Psoas muscle (tissue), 8 donors: ENCODE measurements around the gene RAB27A. TPM values are rescaled to one million over a fixed set of nuclear protein-coding genes. Genes with fewer than 3 reads are reported as not detected.

Experiments
- ATAC-seq, 4 donors: fragments of 200-7000 bp; cut with Tn5 transposase; one replicate each; pipeline ENCODE4 v1.9.1; 2020; ENCODE audit warnings: moderate library complexity in 3 of 4, mild to moderate bottlenecking in 2 of 4
- DNase-seq, 2 donors: peaks; one replicate each; pipeline ENCODE4 v3.0.0-alpha.2; 2020
- H3K27ac ChIP-seq: fragments of 200-600 bp; one replicate; pipeline ENCODE4 v1.8.0; 2022
- H3K27me3 ChIP-seq, 3 donors: fragments of 200-600 bp in 1 of 3; one replicate each; pipeline versions ENCODE4 v1.6.1 to v1.8.0; 2013 to 2022; ENCODE audit warnings: low read length in 2 of 3, mild to moderate bottlenecking in 2 of 3, moderate library complexity in 1 of 3; ENCODE audit not compliant: insufficient read depth in 3 of 3
- H3K36me3 ChIP-seq, 2 donors: fragments of 200-600 bp in 1 of 2; one replicate each; pipeline versions ENCODE4 v1.6.1 to v1.8.0; 2013 to 2022; ENCODE audit warnings: low read depth in 1 of 2, mild to moderate bottlenecking in 1 of 2, moderate library complexity in 1 of 2; ENCODE audit not compliant: insufficient read depth in 1 of 2
- H3K4me1 ChIP-seq: fragments of 200-600 bp; one replicate; pipeline ENCODE4 v1.8.0; 2022
- H3K4me3 ChIP-seq: fragments of 200-600 bp; one replicate; pipeline ENCODE4 v1.8.0; 2022; ENCODE audit warnings: mild to moderate bottlenecking
- H3K9me3 ChIP-seq: fragments of 200-600 bp; one replicate; pipeline ENCODE4 v1.8.0; 2022
- WGBS, 3 donors: extraction: QIAGEN DNeasy Blood & Tissue Kit; methylation state at CpG; one replicate each; pipeline versions ENCODE4 v1.1.6 to v1.1.7; 2013; 5-methylcytosine and 5-hydroxymethylcytosine counted together
- intact Hi-C, 2 donors: fragments of 100-400 bp; cut with DNase I; formaldehyde crosslinking; loops; one replicate each; pipeline versions ENCODE4 v1.11.0 to v1.14.2; 2022
- polyA plus RNA-seq, 3 donors: library from polyadenylated mRNA; stranded (reverse); fragments of 200-250 nt; gene quantifications; one replicate each; pipeline ENCODE4 v1.2.3, GENCODE V29; 2013
- total RNA-seq, 4 donors: library from RNA; stranded (reverse); fragmentation: NEBNext Ultra II Directional in 2 of 4; extraction: Animal tissue kit (Norgen Biotek cat#: 25700) in 2 of 4; gene quantifications; one replicate each; pipeline versions ENCODE4 v1.2.1 to v1.2.4, GENCODE V29; 2021 to 2023
- TF ChIP-seq, protein P1 (sequence below): fragments of 200-600 bp; IDR thresholded peaks from one replicate; pipeline ENCODE4 v1.8.0; 2022; ENCODE audit warnings: antibody characterized with exemption
- donor health status: healthy with polysubstance abuse.
- donor health status: DM: no; HTN: no; CAD: no; lungs with moderate emphysema.
- donor health status: Bipolar disorder and iron deficiency.
- donor health status: healthy.
- donor health status: DM: yes; HTN: yes; CAD: no.
- donor health status: DM: no; HTN: no; CAD: no.
- donor health status: DM: no; HTN: no; CAD: no.
- donor health status: DM: yes; HTN: yes; CAD: no.

The RAB27A gene
- total and polyA plus RNA-seq, 7 donors: 1.2 to 5.4 (median 2.3) TPM

DNA sequence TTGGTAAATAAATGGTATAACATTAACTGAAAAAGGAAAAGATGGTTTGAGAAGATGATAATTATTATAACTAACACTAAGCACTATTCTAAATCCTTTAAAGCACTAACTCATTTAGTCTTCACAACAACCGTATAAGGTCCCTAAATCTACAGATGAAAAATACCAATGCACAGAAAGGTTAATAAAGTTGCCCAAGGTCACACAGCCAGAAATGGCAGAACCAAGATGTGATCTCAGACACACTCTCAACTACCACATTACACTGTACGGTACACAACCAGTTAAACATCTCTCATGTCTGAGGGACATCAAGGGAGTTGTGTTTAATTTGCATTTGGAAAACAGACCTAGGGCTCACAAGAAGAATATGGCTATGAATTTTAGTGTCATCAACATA is 23.1 kb downstream of the RAB27A start:
- H3K36me3 ChIP-seq: no peaks in the 10 kb centered on the region
- ATAC-seq (no peak), DNase-seq (no peak)
- H3K27me3 ChIP-seq: no peaks in the 10 kb centered on the region
- no peaks in the 10 kb centered on the region for H3K4me1 ChIP-seq
- H3K27ac ChIP-seq: no peak overlapping the region
- no peaks in the 10 kb centered on the region for H3K9me3 ChIP-seq
- intact Hi-C loops: no loop called here
- TF ChIP-seq, protein P1, sequence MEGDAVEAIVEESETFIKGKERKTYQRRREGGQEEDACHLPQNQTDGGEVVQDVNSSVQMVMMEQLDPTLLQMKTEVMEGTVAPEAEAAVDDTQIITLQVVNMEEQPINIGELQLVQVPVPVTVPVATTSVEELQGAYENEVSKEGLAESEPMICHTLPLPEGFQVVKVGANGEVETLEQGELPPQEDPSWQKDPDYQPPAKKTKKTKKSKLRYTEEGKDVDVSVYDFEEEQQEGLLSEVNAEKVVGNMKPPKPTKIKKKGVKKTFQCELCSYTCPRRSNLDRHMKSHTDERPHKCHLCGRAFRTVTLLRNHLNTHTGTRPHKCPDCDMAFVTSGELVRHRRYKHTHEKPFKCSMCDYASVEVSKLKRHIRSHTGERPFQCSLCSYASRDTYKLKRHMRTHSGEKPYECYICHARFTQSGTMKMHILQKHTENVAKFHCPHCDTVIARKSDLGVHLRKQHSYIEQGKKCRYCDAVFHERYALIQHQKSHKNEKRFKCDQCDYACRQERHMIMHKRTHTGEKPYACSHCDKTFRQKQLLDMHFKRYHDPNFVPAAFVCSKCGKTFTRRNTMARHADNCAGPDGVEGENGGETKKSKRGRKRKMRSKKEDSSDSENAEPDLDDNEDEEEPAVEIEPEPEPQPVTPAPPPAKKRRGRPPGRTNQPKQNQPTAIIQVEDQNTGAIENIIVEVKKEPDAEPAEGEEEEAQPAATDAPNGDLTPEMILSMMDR: no peak
- WGBS, 3 donors: 93 to 99% (median 96%) methylated on average over 2 of the region's 2 CpGs
- no peak overlapping the region for H3K4me3 ChIP-seq

- Histone ChIP-seq H3K27me3 (no peaks in the 10 kb centered on the region), H3K4me1 (no peaks in the 10 kb centered on the region), H3K36me3 (no peaks in the 10 kb centered on the region), H3K27ac (no peak overlapping the region), H3K4me3 (no peak overlapping the region), H3K9me3 (no peaks in the 10 kb centered on the region)
- WGBS, 3 donors: 78 to 82% (median 80%) methylated on average over 3 of the region's 3 CpGs
- intact Hi-C loops: no loop called here
- TF ChIP-seq, protein P1: no peak
- no peak for ATAC-seq
- no peak for DNase-seq
These were observed 29.0 kb downstream of the RAB27A start for GRCh38 chr15:55260562-55261131.

- Histone ChIP-seq H3K27me3 (no peaks in the 10 kb centered on the region), H3K27ac (no peak overlapping the region), H3K4me1 (no peaks in the 10 kb centered on the region), H3K4me3 (no peak overlapping the region), H3K9me3 (no peaks in the 10 kb centered on the region), H3K36me3 (no peaks in the 10 kb centered on the region)
- TF ChIP-seq, protein P1: no peak
- ATAC-seq: no peak
- intact Hi-C loops: no loop called here
- no peak for DNase-seq
- 96 to 100% (median 99%) methylated on average over 5 of the region's 5 CpGs for WGBS, 3 donors
These were observed 31.7 kb downstream of the RAB27A start for GRCh38 chr15:55257938-55258337.

- TF ChIP-seq, protein P1: no peak
- intact Hi-C loops: no loop called here
- Histone ChIP-seq H3K27ac (no peak overlapping the region), H3K9me3 (no peaks in the 10 kb centered on the region), H3K4me1 (no peaks in the 10 kb centered on the region), H3K27me3 (no peaks in the 10 kb centered on the region), H3K36me3 (no peaks in the 10 kb centered on the region), H3K4me3 (no peak overlapping the region)
- no peak for DNase-seq
- ATAC-seq: no peak
- 28 to 72% (median 44%) methylated on average over 1 of the region's 1 CpG for whole genome bisulfite sequencing, 3 donors
These were observed 32.5 kb downstream of the RAB27A start for GRCh38 chr15:55257012-55257670.
